Measurements from ENCODE around the gene ZFYVE26. TPM values are rescaled to one million over a fixed set of nuclear protein-coding genes. Genes with fewer than 3 reads are reported as not detected.

The ZFYVE26 gene
- total RNA-seq, 1 experiment from 2014 or later = 13.2 TPM

DNA sequence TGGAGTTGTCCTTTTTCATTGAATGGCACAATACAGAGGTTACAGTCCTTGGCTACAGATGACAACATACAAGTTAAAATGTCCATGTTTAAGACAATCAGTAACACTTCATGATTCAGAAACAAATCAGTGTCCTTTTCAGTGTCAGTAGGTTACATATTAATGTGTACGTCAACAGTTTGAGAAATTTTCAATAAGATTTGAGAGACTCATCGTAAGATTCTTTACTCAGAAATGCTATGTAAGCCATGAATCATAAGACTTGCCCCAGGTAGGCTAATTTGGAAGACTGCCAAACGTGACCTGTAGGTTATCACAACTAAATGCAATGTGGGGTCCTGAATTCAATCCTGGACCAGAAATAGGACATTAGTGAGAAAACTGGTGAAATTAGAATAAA is 111.2 kb downstream of the ZFYVE26 start:
- no peak overlapping the region for H3K27ac ChIP-seq (ENCODE audit: low read depth, low read length)

More for the DNA sequence above, 111.2 kb downstream of the ZFYVE26 start:
- no peaks in the 10 kb centered on the region for H3K27me3 ChIP-seq (ENCODE audit: insufficient read depth, low read length)
- H3K9ac ChIP-seq (ENCODE audit: low read length) = no peak overlapping the region
- no peaks in the 10 kb centered on the region for H3K9me2 ChIP-seq (ENCODE audit: insufficient read depth)
- intact Hi-C loops (cut with micrococcal nuclease) = loop anchor here (2.0 to 10.0 kb wide), 4 partner anchors 86 to 1340 kb away; partner anchors contain the start of gene ARG2
- DNase-seq (ENCODE audit: low read depth, low spot score) = no peak
- no peaks in the 10 kb centered on the region for H3K36me3 ChIP-seq (ENCODE audit: control insufficient read depth in 1 of 2, insufficient read depth in 2 of 2, low read length in 2 of 2)
- no TSS peak for BruUV-seq (replicated peaks)
- H3K4me3 ChIP-seq (replicated peaks in 1 of 2; ENCODE audit: low read depth in 1 of 2, low read length in 2 of 2) = no peak overlapping the region
- ChIA-PET POLR2A (interaction anchor here (1.1 to 1.3 kb wide), 2 partner anchors 10 to 61 kb away, joined by 3 to 5 read pairs; partner anchors contain the start of gene RDH11), CTCF (interaction anchor here (0.6 to 5.3 kb wide), 25 partner anchors 8 to 1346 kb away, joined by 3 to 117 read pairs (median 8); partner anchors contain the start of genes ARG2, PIGH, PLEKHH1 and RDH11), RAD21 (ENCODE audit: low non-redundant PET in 1 of 2, low total read pairs in 2 of 2, uncharacterized antibody in 2 of 2, unreplicated experiment in 2 of 2) (interaction anchor here (1.0 to 2.1 kb wide), 9 partner anchors 38 to 345 kb away, joined by 3 to 14 read pairs (median 6); partner anchors contain the start of genes ATP6V1D (in 1 of the 2), EIF2S1 (in 1 of the 2) and PLEK2 (in 1 of the 2))
- no peaks in the 10 kb centered on the region for H4K20me1 ChIP-seq (ENCODE audit: insufficient read depth)
- ATAC-seq = no peak
- H3K79me2 ChIP-seq (ENCODE audit: insufficient read depth, low read length) = no peaks in the 10 kb centered on the region
- H2AFZ ChIP-seq (ENCODE audit: low read depth, low read length, poor library complexity, severe bottlenecking) = peak overlapping the region; percentile 91
- H3K4me2 ChIP-seq (ENCODE audit: low read length) = no peak overlapping the region
- TF ChIP-seq CBX3 (IDR thresholded peaks at IDR 0.05; ENCODE audit: low read depth) (no peak), ZFX (IDR thresholded peaks at IDR 0.05) (no peak), ZNF274 (IDR thresholded peaks at IDR 0.05; ENCODE audit: low read depth, low read length) (no peak), ELF1 (IDR thresholded peaks at IDR 0.05; ENCODE audit: borderline replicate concordance, low read depth) (no peak), SP1 (IDR thresholded peaks at IDR 0.05; ENCODE audit: low read depth) (no peak), POLR2AphosphoS5 (IDR thresholded peaks at IDR 0.05; ENCODE audit: low read depth, low read length) (no peak), EZH2 (IDR thresholded peaks at IDR 0.05) (no peak), YY1 (IDR thresholded peaks at IDR 0.05; ENCODE audit: extremely low read depth, insufficient replicate concordance, low read depth, low read length) (no peak), POLR2A (IDR thresholded peaks at IDR 0.05; ENCODE audit: borderline replicate concordance, extremely low read depth, insufficient read depth, insufficient read length) (no peak), EZH2phosphoT487 (IDR thresholded peaks at IDR 0.05; ENCODE audit: borderline replicate concordance) (no peak), FOSL1 (IDR thresholded peaks at IDR 0.05; ENCODE audit: low read depth) (no peak), EGR1 (IDR thresholded peaks at IDR 0.05; ENCODE audit: low read depth) (no peak), TCF7L2 (IDR thresholded peaks at IDR 0.05; ENCODE audit: borderline replicate concordance, extremely low read depth, insufficient read depth, insufficient read length) (no peak)
- TF ChIP-seq, protein P1, sequence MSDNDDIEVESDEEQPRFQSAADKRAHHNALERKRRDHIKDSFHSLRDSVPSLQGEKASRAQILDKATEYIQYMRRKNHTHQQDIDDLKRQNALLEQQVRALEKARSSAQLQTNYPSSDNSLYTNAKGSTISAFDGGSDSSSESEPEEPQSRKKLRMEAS (IDR thresholded peaks at IDR 0.05) = no peak
- TF ChIP-seq, protein P2, sequence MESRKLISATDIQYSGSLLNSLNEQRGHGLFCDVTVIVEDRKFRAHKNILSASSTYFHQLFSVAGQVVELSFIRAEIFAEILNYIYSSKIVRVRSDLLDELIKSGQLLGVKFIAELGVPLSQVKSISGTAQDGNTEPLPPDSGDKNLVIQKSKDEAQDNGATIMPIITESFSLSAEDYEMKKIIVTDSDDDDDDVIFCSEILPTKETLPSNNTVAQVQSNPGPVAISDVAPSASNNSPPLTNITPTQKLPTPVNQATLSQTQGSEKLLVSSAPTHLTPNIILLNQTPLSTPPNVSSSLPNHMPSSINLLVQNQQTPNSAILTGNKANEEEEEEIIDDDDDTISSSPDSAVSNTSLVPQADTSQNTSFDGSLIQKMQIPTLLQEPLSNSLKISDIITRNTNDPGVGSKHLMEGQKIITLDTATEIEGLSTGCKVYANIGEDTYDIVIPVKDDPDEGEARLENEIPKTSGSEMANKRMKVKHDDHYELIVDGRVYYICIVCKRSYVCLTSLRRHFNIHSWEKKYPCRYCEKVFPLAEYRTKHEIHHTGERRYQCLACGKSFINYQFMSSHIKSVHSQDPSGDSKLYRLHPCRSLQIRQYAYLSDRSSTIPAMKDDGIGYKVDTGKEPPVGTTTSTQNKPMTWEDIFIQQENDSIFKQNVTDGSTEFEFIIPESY (IDR thresholded peaks at IDR 0.05; ENCODE audit: extremely low read depth, insufficient replicate concordance, low read length) = no peak
- TF ChIP-seq, protein P3, sequence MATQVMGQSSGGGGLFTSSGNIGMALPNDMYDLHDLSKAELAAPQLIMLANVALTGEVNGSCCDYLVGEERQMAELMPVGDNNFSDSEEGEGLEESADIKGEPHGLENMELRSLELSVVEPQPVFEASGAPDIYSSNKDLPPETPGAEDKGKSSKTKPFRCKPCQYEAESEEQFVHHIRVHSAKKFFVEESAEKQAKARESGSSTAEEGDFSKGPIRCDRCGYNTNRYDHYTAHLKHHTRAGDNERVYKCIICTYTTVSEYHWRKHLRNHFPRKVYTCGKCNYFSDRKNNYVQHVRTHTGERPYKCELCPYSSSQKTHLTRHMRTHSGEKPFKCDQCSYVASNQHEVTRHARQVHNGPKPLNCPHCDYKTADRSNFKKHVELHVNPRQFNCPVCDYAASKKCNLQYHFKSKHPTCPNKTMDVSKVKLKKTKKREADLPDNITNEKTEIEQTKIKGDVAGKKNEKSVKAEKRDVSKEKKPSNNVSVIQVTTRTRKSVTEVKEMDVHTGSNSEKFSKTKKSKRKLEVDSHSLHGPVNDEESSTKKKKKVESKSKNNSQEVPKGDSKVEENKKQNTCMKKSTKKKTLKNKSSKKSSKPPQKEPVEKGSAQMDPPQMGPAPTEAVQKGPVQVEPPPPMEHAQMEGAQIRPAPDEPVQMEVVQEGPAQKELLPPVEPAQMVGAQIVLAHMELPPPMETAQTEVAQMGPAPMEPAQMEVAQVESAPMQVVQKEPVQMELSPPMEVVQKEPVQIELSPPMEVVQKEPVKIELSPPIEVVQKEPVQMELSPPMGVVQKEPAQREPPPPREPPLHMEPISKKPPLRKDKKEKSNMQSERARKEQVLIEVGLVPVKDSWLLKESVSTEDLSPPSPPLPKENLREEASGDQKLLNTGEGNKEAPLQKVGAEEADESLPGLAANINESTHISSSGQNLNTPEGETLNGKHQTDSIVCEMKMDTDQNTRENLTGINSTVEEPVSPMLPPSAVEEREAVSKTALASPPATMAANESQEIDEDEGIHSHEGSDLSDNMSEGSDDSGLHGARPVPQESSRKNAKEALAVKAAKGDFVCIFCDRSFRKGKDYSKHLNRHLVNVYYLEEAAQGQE (IDR thresholded peaks at IDR 0.05; ENCODE audit: low read depth) = no peak
- H3K9me3 ChIP-seq (ENCODE audit: control insufficient read depth in 1 of 2, insufficient read depth in 1 of 2, low read depth in 1 of 2, low read length in 2 of 2) = peaks cover 5 to 7% of the 10 kb centered on the region in 2 experiments; a peak in 2 of 4 replicates
- H3K4me1 ChIP-seq (ENCODE audit: control insufficient read depth in 1 of 2, insufficient read depth in 2 of 2, low read length in 2 of 2) = peaks cover 15 to 30% of the 10 kb centered on the region in 2 experiments
